NCI-H446 (cell line): ENCODE measurements around the gene OR52A5.

Experiments
- DNase-seq, 2 experiments: peaks; one replicate each; lab custom pipeline; 2025; lab: John Stamatoyannopoulos, UW

Gene OR52A5

GRCh38 chr11:5115339-5115738 lies 22.8 kb downstream of the OR52A5 start:
- no peak for DNase-seq

GRCh38 chr11:5107285-5107684 lies 30.9 kb downstream of the OR52A5 start:
- DNase-seq, result no peak

- no peak for DNase-seq
Measured at GRCh38 chr11:5103066-5103465, 35.1 kb downstream of the OR52A5 start.

- DNase-seq, result no peak
Measured at GRCh38 chr11:5102246-5102645, 35.9 kb downstream of the OR52A5 start.

- no peak for DNase-seq
Measured at GRCh38 chr11:5096011-5096410, 42.1 kb downstream of the OR52A5 start.

GRCh38 chr11:5092821-5093585 lies 45.2 kb downstream of the OR52A5 start:
- DNase-seq, result no peak

GRCh38 chr11:5090668-5091067 lies 47.5 kb downstream of the OR52A5 start:
- DNase-seq, result no peak

- DNase-seq, result no peak
Measured at GRCh38 chr11:5088556-5088955, 49.6 kb downstream of the OR52A5 start.

- no peak for DNase-seq
Measured at GRCh38 chr11:5083602-5084001, 54.6 kb downstream of the OR52A5 start.

GRCh38 chr11:5081405-5081804 lies 56.8 kb downstream of the OR52A5 start:
- no peak for DNase-seq
